SU-DHL-6 (cell line): ENCODE results near the gene LFNG.

ENCODE experiments used
- H2AFZ ChIP-seq: fragments of 200-600 bp; sonication (generic); 2 replicates; pipeline ENCODE4 v1.6.1; 2014; ENCODE audit warnings: low read depth, mild to moderate bottlenecking, moderate library complexity, mixed read lengths, antibody characterized with exemption, low read length; ENCODE audit not compliant: severe bottlenecking
- H3F3A ChIP-seq: fragments of 200-600 bp; shearing (Covaris generic); 2 replicates; pipeline ENCODE4 v1.6.0; 2016; ENCODE audit warnings: antibody characterized with exemption, mild to moderate bottlenecking; ENCODE audit not compliant: insufficient read depth
- H3K27ac ChIP-seq: fragments of 200-600 bp; sonication (generic); 2 replicates; pipeline ENCODE4 v1.5.1; 2016; ENCODE audit warnings: low read depth, mild to moderate bottlenecking, low read length, moderate library complexity, mixed read lengths
- H3K27me3 ChIP-seq: fragments of 200-600 bp; sonication (generic), shearing (Covaris generic); 2 replicates; pipeline ENCODE4 v1.6.0; 2014; ENCODE audit warnings: mild to moderate bottlenecking, low read length
- H3K36me3 ChIP-seq: fragments of 200-600 bp; sonication (generic); 2 replicates; pipeline ENCODE4 v1.6.1; 2014; ENCODE audit warnings: mild to moderate bottlenecking, low read length, mixed read lengths
- H3K4me2 ChIP-seq: fragments of 300-600, 200-600 bp; shearing (Covaris generic), sonication (generic); 2 replicates; pipeline ENCODE4 v1.6.0; 2014; ENCODE audit warnings: low read length, low read depth, mild to moderate bottlenecking; ENCODE audit not compliant: poor library complexity, severe bottlenecking
- H3K4me3 ChIP-seq: fragments of 200-600 bp; sonication (generic); 2 replicates; pipeline ENCODE4 v1.5.1; 2014; ENCODE audit warnings: antibody characterized with exemption, low read length, mild to moderate bottlenecking, mixed read lengths; ENCODE audit not compliant: insufficient read depth, poor library complexity, severe bottlenecking
- H3K79me2 ChIP-seq: fragments of 200-600 bp; sonication (generic); 2 replicates; pipeline ENCODE4 v1.6.1; 2014; ENCODE audit warnings: mild to moderate bottlenecking, low read length, moderate library complexity; ENCODE audit not compliant: insufficient read depth
- H3K9ac ChIP-seq: fragments of 200-600 bp; sonication (generic); 2 replicates; pipeline ENCODE4 v1.7.0; 2014; ENCODE audit warnings: mild to moderate bottlenecking, low read length
- H3K9me2 ChIP-seq: fragments of 200-600 bp; sonication (generic); replicated peaks from 2 replicates; pipeline ENCODE4 v1.6.1; 2014; ENCODE audit warnings: low read length; ENCODE audit not compliant: insufficient read depth
- H3K9me3 ChIP-seq: fragments of 200-600 bp; sonication (generic); 2 replicates; pipeline ENCODE4 v1.6.1; 2014; ENCODE audit warnings: low read length, mixed read lengths; ENCODE audit not compliant: insufficient read depth
- H4K20me1 ChIP-seq: fragments of 200-600 bp; sonication (generic); 2 replicates; pipeline ENCODE4 v1.6.1; 2014; ENCODE audit warnings: low read depth, mild to moderate bottlenecking, antibody characterized with exemption, low read length, moderate library complexity, mixed read lengths
- CTCF ChIP-seq: fragments of 200-600 bp; sonication (generic); IDR thresholded peaks from one replicate; pipeline ENCODE4 v1.5.1; 2017; ENCODE audit warnings: antibody characterized with exemption, mild to moderate bottlenecking, low read length, moderate library complexity; ENCODE audit not compliant: insufficient read depth, poor library complexity, severe bottlenecking
- EZH2phosphoT487 ChIP-seq: fragments of 200-600 bp; sonication (generic), shearing (Covaris generic); conservative IDR thresholded peaks from 2 replicates; pipeline ENCODE4 v1.6.1; 2018; ENCODE audit warnings: mild to moderate bottlenecking, antibody characterized with exemption, low read length, moderate library complexity, mixed read lengths

The LFNG gene

GRCh38 chr7:2546776-2547586 is 27.4 kb downstream of the LFNG start:
- Histone ChIP-seq H3K27me3 (no peaks in the 10 kb centered on the region), H3K9ac (no peak overlapping the region), H3K27ac (no peak overlapping the region), H3F3A (no peaks in the 10 kb centered on the region), H4K20me1 (no peaks in the 10 kb centered on the region), H3K36me3 (0 out of 2 replicates have a peak, but pooled peaks cover 3% of the 10 kb centered on the region), H3K9me3 (no peaks in the 10 kb centered on the region), H2AFZ (no peak overlapping the region), H3K9me2 (no peaks in the 10 kb centered on the region), H3K79me2 (no peaks in the 10 kb centered on the region), H3K4me3 (no peak overlapping the region), H3K4me2 (no peak overlapping the region)
- TF ChIP-seq EZH2phosphoT487 (no peak), CTCF (no peak)

GRCh38 chr7:2551418-2551817 is 31.8 kb downstream of the LFNG start:
- Histone ChIP-seq H3F3A (0 out of 2 replicates have a peak, but pooled peaks cover 1% of the 10 kb centered on the region), H3K9me3 (no peaks in the 10 kb centered on the region), H3K79me2 (peaks cover 11% of the 10 kb centered on the region), H2AFZ (no peak overlapping the region), H3K9ac (no peak overlapping the region), H3K27ac (no peak overlapping the region), H4K20me1 (no peaks in the 10 kb centered on the region), H3K4me3 (no peak overlapping the region), H3K4me2 (no peak overlapping the region), H3K27me3 (no peaks in the 10 kb centered on the region), H3K9me2 (no peaks in the 10 kb centered on the region), H3K36me3 (0 out of 2 replicates have a peak, but pooled peaks cover 3% of the 10 kb centered on the region)
- TF ChIP-seq CTCF = no peak

GRCh38 chr7:2553108-2553507 is 33.5 kb downstream of the LFNG start:
- H3K4me2 ChIP-seq = no peak overlapping the region
- no peak overlapping the region for H3K4me3 ChIP-seq
- no peaks in the 10 kb centered on the region for H3K9me2 ChIP-seq
- H3K9me3 ChIP-seq = no peaks in the 10 kb centered on the region
- H4K20me1 ChIP-seq = no peaks in the 10 kb centered on the region
- 0 out of 2 replicates have a peak, but pooled peaks cover 3% of the 10 kb centered on the region for H3F3A ChIP-seq
- TF ChIP-seq EZH2phosphoT487 (no peak), CTCF (no peak)
- H3K36me3 ChIP-seq = no peaks in the 10 kb centered on the region
- H3K79me2 ChIP-seq = peaks cover 11% of the 10 kb centered on the region
- no peak overlapping the region for H3K27ac ChIP-seq
- no peaks in the 10 kb centered on the region for H3K27me3 ChIP-seq
- H2AFZ ChIP-seq = no peak overlapping the region
- H3K9ac ChIP-seq = no peak overlapping the region
